Neuron (in vitro differentiated cells): ENCODE data around the gene ARHGEF6.
"Not testable (repeated sequence)": the region's sequence is repeated elsewhere in the genome, so short reads cannot be mapped to it uniquely, and the experiment has no call there.

Source experiments
- H2AFZ ChIP-seq: one replicate; pipeline ENCODE4 v1.6.1; 2013; ENCODE audit warnings: low read depth, mild to moderate bottlenecking, inconsistent platforms, low read length, moderate library complexity
- H3K27me3 ChIP-seq: one replicate; pipeline ENCODE4 v1.6.1; 2013; ENCODE audit warnings: low read length; ENCODE audit not compliant: insufficient read depth
- H3K36me3 ChIP-seq: one replicate; pipeline ENCODE4 v1.6.1; 2013; ENCODE audit warnings: low read length; ENCODE audit not compliant: insufficient read depth
- H3K4me1 ChIP-seq: one replicate; pipeline ENCODE4 v1.6.1; 2013; ENCODE audit warnings: low read length; ENCODE audit not compliant: insufficient read depth
- H3K4me3 ChIP-seq: 2 replicates; pipeline ENCODE4 v1.5.1; 2013; ENCODE audit warnings: mild to moderate bottlenecking, low read length, moderate library complexity
- H3K9me3 ChIP-seq: one replicate; pipeline ENCODE4 v1.6.1; 2013; ENCODE audit warnings: low read length

Gene ARHGEF6

DNA sequence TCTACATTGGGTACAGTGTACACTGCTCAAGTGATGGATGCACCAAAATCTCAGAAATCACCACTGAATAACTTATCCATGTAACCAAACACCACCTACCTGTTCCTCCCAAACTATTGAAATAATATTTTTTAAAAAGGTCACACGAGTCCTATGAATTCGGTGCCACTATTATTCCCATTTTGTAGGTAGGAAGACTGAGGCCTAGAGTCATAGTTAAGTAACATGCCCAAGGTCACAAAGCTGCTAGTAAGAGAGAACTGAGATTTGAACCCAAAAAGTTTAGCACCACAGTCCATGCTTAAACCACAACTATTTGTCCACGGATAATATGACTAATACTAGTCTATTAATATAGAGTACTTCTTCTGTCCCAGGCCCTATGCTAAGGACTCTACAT is 2.7 kb downstream of the ARHGEF6 start:
- Histone ChIP-seq H3K27me3 (peaks cover 3% of the 10 kb centered on the region), H3K36me3 (no peaks in the 10 kb centered on the region), H2AFZ (no peak overlapping the region), H3K4me1 (no peaks in the 10 kb centered on the region), H3K9me3 (no peaks in the 10 kb centered on the region), H3K4me3 (no peak overlapping the region)

DNA sequence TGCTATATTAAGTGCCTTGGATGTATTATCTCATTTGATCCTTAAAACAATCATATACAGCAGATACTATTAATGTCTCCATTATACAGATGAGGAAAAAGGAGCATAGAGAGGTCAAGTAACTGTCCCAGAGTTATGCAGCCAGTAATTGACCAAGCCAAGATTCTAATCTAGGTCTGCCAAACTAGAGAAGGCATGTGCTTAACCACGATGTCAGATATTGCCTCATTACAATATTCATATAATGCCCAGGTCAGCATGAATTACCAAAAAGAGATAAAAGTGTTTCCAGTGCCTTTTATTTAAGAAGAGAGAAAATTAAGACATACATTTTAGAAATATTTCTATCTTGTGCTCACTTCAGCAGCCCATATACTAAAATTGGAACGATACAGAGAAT is 7.1 kb downstream of the ARHGEF6 start:
- Histone ChIP-seq H3K27me3 (no peaks in the 10 kb centered on the region), H2AFZ (no peak overlapping the region), H3K9me3 (no peaks in the 10 kb centered on the region), H3K4me3 (no peak overlapping the region), H3K36me3 (no peaks in the 10 kb centered on the region), H3K4me1 (no peaks in the 10 kb centered on the region)

DNA sequence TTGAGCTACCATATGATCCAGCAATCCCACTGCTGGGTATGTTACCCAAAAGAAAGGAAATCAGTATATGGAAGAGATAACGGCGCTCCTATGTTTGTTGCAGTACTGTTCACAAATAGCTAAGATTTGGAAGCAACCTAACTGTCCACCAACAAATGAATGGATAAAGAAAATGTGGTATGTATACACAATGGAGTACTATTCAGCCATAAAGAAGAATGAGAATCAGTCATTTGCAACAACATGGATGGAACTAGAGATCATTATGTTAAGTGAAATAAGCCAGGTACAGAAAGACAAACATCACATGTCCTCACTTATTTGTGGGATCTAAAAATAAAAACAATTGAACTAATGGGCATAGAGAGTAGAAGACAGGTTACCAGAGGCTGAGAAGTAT is 8.9 kb downstream of the ARHGEF6 start:
- not testable (repeated sequence) for H3K9me3 ChIP-seq, H3K4me3 ChIP-seq, H3K27me3 ChIP-seq, H3K4me1 ChIP-seq, H3K36me3 ChIP-seq, H2AFZ ChIP-seq

DNA sequence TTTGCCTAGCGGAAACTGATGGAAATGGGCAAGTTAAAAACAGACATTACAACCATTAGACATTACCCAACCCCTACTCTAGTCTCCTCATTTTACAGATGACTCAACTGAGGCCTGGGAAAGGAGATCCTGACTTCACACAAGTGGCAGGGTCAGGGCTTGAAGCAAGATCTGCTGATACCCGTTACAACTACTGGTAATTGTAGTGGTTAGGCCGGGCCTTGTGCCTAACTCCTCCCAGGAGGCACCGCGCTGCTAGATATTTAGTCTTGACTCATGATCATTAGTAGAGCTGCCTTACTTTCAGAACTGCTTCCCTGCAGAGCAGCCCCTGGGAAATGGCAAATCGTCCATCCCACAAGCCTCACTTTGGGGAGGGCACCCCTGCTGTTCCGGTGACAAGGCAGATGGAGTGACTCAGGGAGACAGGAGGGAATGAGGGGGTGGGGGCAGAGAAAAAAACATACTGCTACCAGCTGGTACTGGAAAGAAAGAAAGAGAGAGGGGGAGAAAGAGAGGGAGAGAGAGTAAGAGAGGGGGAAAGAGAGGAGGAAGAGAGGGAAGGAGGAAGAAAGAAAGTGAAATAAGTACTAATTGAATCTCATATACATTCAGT is 12.2 kb downstream of the ARHGEF6 start:
- H3K27me3 ChIP-seq = no peaks in the 10 kb centered on the region
- H3K36me3 ChIP-seq = no peaks in the 10 kb centered on the region
- H3K9me3 ChIP-seq = peaks cover 3% of the 10 kb centered on the region
- peaks cover 8% of the 10 kb centered on the region for H3K4me1 ChIP-seq
- H2AFZ ChIP-seq = no peak overlapping the region
- no peak overlapping the region for H3K4me3 ChIP-seq

DNA sequence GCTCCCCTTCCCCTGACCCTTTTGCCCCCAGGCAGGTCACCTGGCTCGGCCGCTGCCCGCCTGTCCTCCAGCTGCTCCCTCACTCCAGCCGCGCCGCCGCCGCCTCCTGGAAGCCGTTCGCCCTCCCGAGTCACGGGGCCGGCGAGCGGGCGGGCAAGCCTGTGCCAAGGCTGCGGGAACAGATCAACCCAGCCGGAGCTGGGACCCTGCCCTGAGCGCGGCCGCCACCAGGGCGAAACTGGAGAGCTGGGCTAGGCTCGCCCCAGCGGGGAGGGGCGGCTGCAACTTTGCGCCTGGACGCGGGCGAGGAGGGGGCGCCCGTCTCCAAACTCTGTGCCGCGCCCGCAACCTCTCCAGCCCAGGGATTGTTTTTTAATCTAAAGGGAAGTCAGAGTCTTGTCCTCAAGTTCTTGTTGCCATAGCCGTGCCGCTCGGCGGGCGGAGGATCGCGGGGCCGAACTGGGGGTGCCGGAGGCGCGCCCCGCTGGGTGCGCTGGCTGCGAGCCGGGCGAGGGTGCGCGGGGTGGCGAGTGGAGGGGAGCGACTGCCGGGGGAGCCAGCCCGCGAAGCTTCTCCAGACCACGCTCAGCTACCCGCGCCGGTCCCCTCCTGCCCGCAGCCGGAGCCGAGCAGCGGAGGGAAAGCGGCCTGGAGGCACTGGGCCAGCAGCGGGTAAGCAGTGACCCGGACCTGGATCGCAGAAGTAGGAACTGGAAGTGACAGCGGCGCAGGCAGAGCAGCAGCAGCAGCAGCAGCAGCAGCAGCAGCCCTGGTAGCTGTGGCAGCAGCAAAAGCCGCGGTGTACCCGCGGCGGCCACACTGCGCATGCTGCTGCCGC is 13.4 kb downstream of the ARHGEF6 start:
- Histone ChIP-seq H3K9me3 (peaks cover 3% of the 10 kb centered on the region), H3K4me3 (peak overlapping the region; percentile 55), H2AFZ (peak overlapping the region; percentile 95), H3K27me3 (no peaks in the 10 kb centered on the region), H3K36me3 (no peaks in the 10 kb centered on the region), H3K4me1 (peaks cover 8% of the 10 kb centered on the region)

DNA sequence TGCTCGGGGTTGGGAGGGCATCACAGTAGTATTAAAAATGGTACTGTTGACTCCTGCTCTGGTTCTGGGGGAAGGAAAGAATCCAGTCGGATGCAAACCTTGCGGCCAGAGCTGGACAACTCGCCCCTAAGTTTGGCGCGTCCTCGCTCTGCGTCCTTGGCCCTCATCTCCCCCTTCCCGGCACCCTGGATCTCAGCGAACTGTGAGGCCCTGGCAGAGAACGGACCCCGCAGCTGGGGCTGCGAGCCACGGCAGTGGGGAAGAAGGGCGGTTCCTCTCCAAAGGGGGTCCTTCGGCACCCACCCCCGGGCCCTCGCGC is 14.0 kb downstream of the ARHGEF6 start:
- no peaks in the 10 kb centered on the region for H3K27me3 ChIP-seq
- H2AFZ ChIP-seq = peak overlapping the region; percentile 95
- peaks cover 3% of the 10 kb centered on the region for H3K9me3 ChIP-seq
- H3K36me3 ChIP-seq = no peaks in the 10 kb centered on the region
- peaks cover 8% of the 10 kb centered on the region for H3K4me1 ChIP-seq
- peak overlapping the region; percentile 55 for H3K4me3 ChIP-seq

DNA sequence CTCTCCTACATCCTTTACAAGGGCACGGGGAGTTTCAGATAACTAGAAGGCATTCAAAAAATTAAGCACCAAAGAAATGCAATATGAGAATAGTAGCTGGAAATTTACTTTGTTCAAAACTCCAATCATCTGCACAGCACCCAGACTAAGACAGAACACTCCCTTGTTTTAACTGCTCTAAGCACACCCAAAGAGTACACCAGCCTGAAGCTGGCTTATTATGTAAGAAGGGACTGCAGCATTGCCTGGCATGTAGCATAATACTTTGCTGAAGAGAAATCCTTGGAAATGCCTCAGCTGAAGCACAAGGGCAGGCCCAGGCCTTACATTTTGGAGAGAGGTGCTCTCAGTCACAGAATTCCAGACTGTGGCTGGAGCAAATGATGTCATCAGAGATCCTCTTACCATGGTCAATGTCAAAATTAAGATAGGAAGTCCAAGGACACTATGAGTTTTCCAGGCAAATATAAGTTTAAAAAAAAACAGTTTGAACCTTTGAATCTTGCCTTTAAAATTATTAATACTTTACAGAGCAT is 14.8 kb downstream of the ARHGEF6 start:
- Histone ChIP-seq H3K9me3 (peaks cover 3% of the 10 kb centered on the region), H3K4me1 (peaks cover 14% of the 10 kb centered on the region), H3K36me3 (no peaks in the 10 kb centered on the region), H3K4me3 (no peak overlapping the region), H2AFZ (no peak overlapping the region), H3K27me3 (no peaks in the 10 kb centered on the region)

DNA sequence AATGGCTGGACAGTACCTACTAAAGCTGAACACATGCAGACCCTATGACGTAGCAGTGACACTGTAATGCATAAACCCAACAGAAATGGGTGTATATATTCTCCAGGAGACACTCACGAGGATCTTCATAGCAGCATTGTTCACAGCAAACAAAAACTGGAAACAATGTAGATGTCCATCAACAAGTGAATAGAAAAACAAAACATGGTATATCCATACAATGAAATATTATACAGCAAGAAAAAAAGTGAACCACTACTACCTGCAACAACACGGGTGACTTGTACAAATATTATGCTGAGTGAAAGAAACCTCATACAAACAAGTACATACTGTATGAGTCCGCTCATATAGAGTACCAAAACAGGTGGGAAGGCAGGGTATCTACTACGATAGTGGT is 16.5 kb downstream of the ARHGEF6 start:
- Histone ChIP-seq H2AFZ (no peak overlapping the region), H3K36me3 (no peaks in the 10 kb centered on the region), H3K27me3 (no peaks in the 10 kb centered on the region), H3K9me3 (peaks cover 3% of the 10 kb centered on the region), H3K4me3 (no peak overlapping the region), H3K4me1 (peaks cover 24% of the 10 kb centered on the region)

DNA sequence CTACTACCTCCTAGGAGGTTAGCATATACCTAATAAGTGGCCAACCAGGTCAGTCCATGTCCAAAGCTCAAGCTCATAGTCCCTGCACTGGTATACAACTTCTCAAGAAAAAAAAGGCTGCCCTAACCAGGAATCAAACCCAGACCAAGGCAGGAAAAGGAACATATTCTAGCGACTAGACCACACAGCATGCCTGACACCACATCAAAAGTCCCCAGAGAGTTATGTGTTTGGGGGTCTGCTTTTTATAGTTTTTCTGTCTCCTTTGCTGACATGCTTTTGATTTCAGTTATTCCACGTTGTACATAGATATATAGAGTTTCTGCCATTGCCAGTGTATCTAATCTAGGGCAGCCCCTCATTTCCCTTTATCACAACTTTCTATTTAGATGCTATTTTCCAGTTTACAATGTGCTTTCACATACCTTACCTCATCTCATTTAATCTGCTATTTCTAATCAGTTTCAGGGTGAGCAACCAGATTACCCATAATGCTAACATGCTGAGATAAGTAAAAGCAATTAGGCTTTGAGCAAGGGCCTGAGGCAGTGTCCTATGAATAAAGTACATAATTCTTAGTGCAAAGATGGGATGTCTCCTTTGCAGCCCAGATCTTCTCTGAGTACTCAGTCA is 17.8 kb downstream of the ARHGEF6 start:
- no peaks in the 10 kb centered on the region for H3K36me3 ChIP-seq
- H3K4me3 ChIP-seq = no peak overlapping the region
- H3K9me3 ChIP-seq = peaks cover 3% of the 10 kb centered on the region
- peaks cover 24% of the 10 kb centered on the region for H3K4me1 ChIP-seq
- no peaks in the 10 kb centered on the region for H3K27me3 ChIP-seq
- no peak overlapping the region for H2AFZ ChIP-seq

DNA sequence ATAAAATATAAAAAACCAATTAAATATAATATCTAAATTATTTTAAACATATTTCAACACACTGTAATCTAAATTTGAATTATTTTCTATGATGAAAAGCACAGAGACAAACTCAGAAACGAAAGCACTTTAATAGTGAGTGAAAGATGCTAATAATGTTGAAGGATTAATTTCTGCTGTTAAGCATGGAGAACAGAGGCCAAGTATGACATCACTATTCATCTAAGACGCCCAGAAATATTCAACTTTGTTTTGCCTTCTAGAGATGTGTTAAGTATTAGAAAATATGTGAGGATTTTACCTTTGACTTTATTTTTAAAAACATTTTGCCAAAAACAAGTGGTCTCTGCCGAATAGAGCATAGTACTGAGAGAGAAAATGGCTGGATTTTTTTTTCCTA is 19.3 kb downstream of the ARHGEF6 start:
- Histone ChIP-seq H3K9me3 (peaks cover 3% of the 10 kb centered on the region), H3K36me3 (no peaks in the 10 kb centered on the region), H3K27me3 (no peaks in the 10 kb centered on the region), H3K4me3 (no peak overlapping the region), H3K4me1 (peaks cover 22% of the 10 kb centered on the region), H2AFZ (no peak overlapping the region)

DNA sequence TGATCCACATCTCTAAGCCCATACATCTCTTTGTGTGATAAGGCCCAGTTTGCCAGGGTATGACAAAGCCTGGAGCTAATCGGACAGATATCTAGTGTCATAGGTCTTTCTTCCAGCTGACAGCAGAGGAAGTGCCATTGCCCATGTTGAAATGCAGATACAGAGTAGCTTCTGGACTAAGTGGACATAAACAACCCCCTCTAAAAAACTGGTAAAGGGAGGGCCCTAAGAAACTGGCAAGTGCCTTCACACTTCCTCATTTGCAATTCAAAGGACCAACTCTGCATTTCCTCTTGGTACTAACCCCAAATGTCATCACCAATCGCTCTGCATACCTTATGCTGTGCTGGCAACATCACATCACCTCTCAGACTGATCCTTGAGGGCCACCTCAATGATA is 20.8 kb downstream of the ARHGEF6 start:
- no peak overlapping the region for H2AFZ ChIP-seq
- H3K4me1 ChIP-seq = peaks cover 20% of the 10 kb centered on the region

DNA sequence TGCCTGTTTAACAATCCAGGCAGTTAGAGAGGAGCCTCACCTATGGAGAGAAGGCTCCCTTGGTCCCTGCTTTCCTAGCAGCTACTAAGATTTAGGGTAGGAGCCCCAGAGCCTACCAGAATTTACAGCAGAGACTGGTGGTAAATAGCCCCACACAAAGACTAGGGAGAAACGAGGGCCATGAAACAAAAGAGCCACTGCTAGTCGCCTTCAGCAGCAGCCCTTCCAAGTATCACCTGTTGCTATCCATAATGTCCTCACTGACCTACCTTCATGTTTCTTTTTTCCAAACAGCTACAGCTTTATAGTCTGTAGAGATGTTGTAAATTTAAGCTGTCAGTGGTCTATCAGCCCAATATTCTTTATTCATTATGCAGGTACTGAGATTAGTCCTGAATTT is 25.3 kb downstream of the ARHGEF6 start:
- no peak overlapping the region for H3K4me3 ChIP-seq
- no peaks in the 10 kb centered on the region for H3K27me3 ChIP-seq
- no peaks in the 10 kb centered on the region for H3K9me3 ChIP-seq
- no peak overlapping the region for H2AFZ ChIP-seq
- peaks cover 18% of the 10 kb centered on the region for H3K4me1 ChIP-seq
- H3K36me3 ChIP-seq = no peaks in the 10 kb centered on the region

More for the DNA sequence above, 20.8 kb downstream of the ARHGEF6 start:
- no peak overlapping the region for H3K4me3 ChIP-seq
- no peaks in the 10 kb centered on the region for H3K36me3 ChIP-seq
- H3K27me3 ChIP-seq = no peaks in the 10 kb centered on the region
- peaks cover 3% of the 10 kb centered on the region for H3K9me3 ChIP-seq

DNA sequence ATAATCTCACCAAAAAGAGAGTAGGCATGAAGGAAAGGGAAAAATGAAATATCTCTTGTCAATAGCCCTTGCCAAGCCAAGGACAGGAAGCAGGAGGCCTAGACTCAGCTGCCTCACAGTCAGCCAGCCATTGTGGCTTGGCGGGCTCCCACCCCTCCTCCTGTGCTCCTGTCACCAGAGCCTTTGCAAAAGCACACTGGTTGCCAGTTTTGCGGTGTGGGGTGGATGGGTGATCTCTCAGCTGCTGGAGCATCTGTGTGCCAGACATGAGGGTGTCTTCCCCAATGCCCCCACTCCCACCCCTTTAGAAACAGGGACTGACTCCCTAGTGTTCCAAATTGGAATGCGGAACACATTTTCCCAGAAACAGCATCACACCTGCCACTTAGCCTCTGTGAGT is 26.1 kb downstream of the ARHGEF6 start:
- Histone ChIP-seq H3K36me3 (no peaks in the 10 kb centered on the region), H3K9me3 (no peaks in the 10 kb centered on the region), H3K27me3 (no peaks in the 10 kb centered on the region), H3K4me3 (no peak overlapping the region), H2AFZ (no peak overlapping the region), H3K4me1 (peaks cover 12% of the 10 kb centered on the region)
